Activated CD8-positive, alpha-beta memory T cell treated with anti-CD3 and anti-CD28 coated beads, Interleukin-2, amount 50 U/mL, for 4 hours (primary cell): ENCODE measurements around the gene OLIG3.

ENCODE experiments used
- DNase-seq: peaks from one replicate; pipeline ENCODE4 v3.0.0-alpha.2; 2020

OLIG3 gene

GRCh38 chr6:137465378-137466009, 28.7 kb downstream of the OLIG3 start:
- no peak for DNase-seq

GRCh38 chr6:137452333-137452894, 41.8 kb downstream of the OLIG3 start:
- DNase-seq: no peak

- DNase-seq: no peak
Measured at GRCh38 chr6:137443901-137444300, 50.3 kb downstream of the OLIG3 start.
